Measurements from ENCODE around the gene ERC1.

Gene ERC1

DNA sequence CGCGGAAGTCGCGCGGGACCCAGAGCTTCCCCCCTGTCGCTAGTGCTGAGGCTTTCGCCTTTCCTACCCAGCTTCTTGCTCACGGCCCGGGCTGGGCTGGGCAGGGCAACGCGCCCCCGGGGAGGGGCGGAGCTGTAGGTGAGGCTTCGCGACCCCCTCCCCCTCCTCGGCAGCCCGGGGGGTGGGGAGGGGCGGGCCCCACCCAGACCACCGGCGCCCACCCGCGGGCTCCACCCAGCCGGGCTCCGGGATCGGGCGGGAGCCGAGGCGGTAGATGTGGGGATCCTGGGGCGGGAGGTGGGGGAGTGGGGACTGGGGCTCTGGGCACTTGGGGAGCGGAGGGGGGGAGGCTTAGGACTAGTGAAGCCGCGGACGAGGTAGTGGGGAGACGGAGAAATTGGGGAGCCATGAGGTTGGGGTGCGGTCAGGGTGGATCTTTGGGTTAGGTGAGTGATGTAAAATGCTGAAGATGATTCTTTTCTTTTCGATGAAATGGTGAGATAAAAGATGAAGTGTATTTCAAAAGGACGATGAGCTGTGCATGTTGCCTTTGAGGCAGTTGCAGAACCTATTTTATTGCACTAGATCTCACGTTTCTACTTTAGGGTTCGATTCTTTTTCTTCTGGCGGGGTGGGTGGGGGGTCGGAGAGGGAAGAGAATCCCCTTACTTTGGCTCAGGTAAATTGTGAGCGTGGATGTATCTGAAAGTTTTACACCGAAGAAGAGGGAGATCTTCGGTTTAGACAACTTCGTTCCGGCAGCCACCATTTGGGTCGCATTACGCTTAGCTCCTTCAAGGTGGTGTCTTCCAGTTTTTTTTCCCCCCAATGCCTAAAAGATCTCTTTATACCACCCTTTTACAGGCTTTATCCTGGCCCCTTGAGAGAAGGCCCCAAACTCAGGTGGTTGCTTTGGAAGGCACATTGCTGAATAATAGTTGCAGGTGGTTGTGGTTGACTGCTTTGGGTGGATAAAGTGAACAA is 619 bp downstream of the ERC1 start (continued):
- TF ChIP-seq, protein P1, sequence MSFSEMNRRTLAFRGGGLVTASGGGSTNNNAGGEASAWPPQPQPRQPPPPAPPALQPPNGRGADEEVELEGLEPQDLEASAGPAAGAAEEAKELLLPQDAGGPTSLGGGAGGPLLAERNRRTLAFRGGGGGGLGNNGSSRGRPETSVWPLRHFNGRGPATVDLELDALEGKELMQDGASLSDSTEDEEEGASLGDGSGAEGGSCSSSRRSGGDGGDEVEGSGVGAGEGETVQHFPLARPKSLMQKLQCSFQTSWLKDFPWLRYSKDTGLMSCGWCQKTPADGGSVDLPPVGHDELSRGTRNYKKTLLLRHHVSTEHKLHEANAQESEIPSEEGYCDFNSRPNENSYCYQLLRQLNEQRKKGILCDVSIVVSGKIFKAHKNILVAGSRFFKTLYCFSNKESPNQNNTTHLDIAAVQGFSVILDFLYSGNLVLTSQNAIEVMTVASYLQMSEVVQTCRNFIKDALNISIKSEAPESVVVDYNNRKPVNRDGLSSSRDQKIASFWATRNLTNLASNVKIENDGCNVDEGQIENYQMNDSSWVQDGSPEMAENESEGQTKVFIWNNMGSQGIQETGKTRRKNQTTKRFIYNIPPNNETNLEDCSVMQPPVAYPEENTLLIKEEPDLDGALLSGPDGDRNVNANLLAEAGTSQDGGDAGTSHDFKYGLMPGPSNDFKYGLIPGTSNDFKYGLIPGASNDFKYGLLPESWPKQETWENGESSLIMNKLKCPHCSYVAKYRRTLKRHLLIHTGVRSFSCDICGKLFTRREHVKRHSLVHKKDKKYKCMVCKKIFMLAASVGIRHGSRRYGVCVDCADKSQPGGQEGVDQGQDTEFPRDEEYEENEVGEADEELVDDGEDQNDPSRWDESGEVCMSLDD (tag by site-specific recombination; IDR thresholded peaks at IDR 0.05): peak; percentile 96
- TF ChIP-seq ZNF184 (tag by site-specific recombination; IDR thresholded peaks at IDR 0.05) (no peak), ZNF341 (tag by site-specific recombination; IDR thresholded peaks at IDR 0.05; ENCODE audit: low read depth) (peak; percentile 14; the same call in 1 of the 2 replicates), ZNF510 (tag by site-specific recombination; IDR thresholded peaks at IDR 0.05; ENCODE audit: insufficient replicate concordance) (no peak), KLF8 (tag by site-specific recombination; IDR thresholded peaks at IDR 0.05) (peak; percentile 89), ZNF23 (tag by site-specific recombination; IDR thresholded peaks at IDR 0.05; ENCODE audit: borderline replicate concordance) (no peak), ZNF155 (tag by site-specific recombination; IDR thresholded peaks at IDR 0.05) (no peak), WT1 (tag by site-specific recombination; IDR thresholded peaks at IDR 0.05) (no peak), ZNF223 (tag by site-specific recombination; IDR thresholded peaks at IDR 0.05) (no peak), ZNF664 (tag by site-specific recombination; IDR thresholded peaks at IDR 0.05) (no peak), TCF7L2 (IDR thresholded peaks at IDR 0.05; ENCODE audit: borderline replicate concordance, low read depth, low read length) (no peak), ZNF658 (tag by site-specific recombination; IDR thresholded peaks at IDR 0.05) (no peak), PRDM10 (tag by site-specific recombination; IDR thresholded peaks at IDR 0.05) (peak; percentile 86), BCL6B (tag by site-specific recombination; IDR thresholded peaks at IDR 0.05) (no peak), ZNF362 (tag by site-specific recombination; IDR thresholded peaks at IDR 0.05) (no peak), ZBTB20 (tag by site-specific recombination; IDR thresholded peaks at IDR 0.05) (peak; percentile 44; the same call in 1 of the 2 replicates), ZFP69B (tag by site-specific recombination; IDR thresholded peaks at IDR 0.05) (peak; percentile 26), ZNF146 (tag by site-specific recombination; IDR thresholded peaks at IDR 0.05) (no peak), ZNF76 (tag by site-specific recombination; IDR thresholded peaks at IDR 0.05; ENCODE audit: borderline replicate concordance, low read depth) (no peak), ZNF324 (tag by site-specific recombination; IDR thresholded peaks at IDR 0.05) (0 out of 2 replicates have a peak, but pooled peaks have one; percentile 18)
- TF ChIP-seq, protein P2, sequence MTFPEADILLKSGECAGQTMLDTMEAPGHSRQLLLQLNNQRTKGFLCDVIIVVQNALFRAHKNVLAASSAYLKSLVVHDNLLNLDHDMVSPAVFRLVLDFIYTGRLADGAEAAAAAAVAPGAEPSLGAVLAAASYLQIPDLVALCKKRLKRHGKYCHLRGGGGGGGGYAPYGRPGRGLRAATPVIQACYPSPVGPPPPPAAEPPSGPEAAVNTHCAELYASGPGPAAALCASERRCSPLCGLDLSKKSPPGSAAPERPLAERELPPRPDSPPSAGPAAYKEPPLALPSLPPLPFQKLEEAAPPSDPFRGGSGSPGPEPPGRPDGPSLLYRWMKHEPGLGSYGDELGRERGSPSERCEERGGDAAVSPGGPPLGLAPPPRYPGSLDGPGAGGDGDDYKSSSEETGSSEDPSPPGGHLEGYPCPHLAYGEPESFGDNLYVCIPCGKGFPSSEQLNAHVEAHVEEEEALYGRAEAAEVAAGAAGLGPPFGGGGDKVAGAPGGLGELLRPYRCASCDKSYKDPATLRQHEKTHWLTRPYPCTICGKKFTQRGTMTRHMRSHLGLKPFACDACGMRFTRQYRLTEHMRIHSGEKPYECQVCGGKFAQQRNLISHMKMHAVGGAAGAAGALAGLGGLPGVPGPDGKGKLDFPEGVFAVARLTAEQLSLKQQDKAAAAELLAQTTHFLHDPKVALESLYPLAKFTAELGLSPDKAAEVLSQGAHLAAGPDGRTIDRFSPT (tag by site-specific recombination; IDR thresholded peaks at IDR 0.05): no peak
- TF ChIP-seq, protein P3, sequence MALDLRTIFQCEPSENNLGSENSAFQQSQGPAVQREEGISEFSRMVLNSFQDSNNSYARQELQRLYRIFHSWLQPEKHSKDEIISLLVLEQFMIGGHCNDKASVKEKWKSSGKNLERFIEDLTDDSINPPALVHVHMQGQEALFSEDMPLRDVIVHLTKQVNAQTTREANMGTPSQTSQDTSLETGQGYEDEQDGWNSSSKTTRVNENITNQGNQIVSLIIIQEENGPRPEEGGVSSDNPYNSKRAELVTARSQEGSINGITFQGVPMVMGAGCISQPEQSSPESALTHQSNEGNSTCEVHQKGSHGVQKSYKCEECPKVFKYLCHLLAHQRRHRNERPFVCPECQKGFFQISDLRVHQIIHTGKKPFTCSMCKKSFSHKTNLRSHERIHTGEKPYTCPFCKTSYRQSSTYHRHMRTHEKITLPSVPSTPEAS (tag by site-specific recombination; IDR thresholded peaks at IDR 0.05): no peak
- TF ChIP-seq, protein P4, sequence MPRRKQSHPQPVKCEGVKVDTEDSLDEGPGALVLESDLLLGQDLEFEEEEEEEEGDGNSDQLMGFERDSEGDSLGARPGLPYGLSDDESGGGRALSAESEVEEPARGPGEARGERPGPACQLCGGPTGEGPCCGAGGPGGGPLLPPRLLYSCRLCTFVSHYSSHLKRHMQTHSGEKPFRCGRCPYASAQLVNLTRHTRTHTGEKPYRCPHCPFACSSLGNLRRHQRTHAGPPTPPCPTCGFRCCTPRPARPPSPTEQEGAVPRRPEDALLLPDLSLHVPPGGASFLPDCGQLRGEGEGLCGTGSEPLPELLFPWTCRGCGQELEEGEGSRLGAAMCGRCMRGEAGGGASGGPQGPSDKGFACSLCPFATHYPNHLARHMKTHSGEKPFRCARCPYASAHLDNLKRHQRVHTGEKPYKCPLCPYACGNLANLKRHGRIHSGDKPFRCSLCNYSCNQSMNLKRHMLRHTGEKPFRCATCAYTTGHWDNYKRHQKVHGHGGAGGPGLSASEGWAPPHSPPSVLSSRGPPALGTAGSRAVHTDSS (tag by site-specific recombination; IDR thresholded peaks at IDR 0.05): no peak
